BLaER1 treated with 17β-estradiol and CSF1 and Interleukin-3, amounts not matched to agents 10 nM and 100 nM (cell line): Measurements from ENCODE around the gene TCEANC2.
A peak's percentile ranks its signal among the peaks of the same experiment; 100 is the strongest.

Source experiments
- H3K27ac ChIP-seq, 11 experiments: shearing (Covaris generic); formaldehyde crosslinking; 2 replicates each; pipeline ENCODE4 v1.8.1; 2022
- H3K27me3 ChIP-seq, 11 experiments: shearing (Covaris generic); formaldehyde crosslinking; 2 replicates each; pipeline ENCODE4 v1.8.1; 2022
- H3K36me3 ChIP-seq, 11 experiments: shearing (Covaris generic); formaldehyde crosslinking; 2 replicates each; pipeline ENCODE4 v1.8.1; 2022
- H3K4me1 ChIP-seq, 10 experiments: shearing (Covaris generic); formaldehyde crosslinking; 2 replicates each; pipeline ENCODE4 v1.8.1; 2022
- H3K4me2 ChIP-seq, 11 experiments: shearing (Covaris generic); formaldehyde crosslinking; 2 replicates each; pipeline ENCODE4 v1.8.1; 2022
- H3K4me3 ChIP-seq, 10 experiments: shearing (Covaris generic); formaldehyde crosslinking; 2 replicates each; pipeline ENCODE4 v1.8.1; 2022
- H3K9ac ChIP-seq, 11 experiments: shearing (Covaris generic); formaldehyde crosslinking; 2 replicates each; pipeline ENCODE4 v1.8.1; 2022
- H3K9me3 ChIP-seq, 11 experiments: shearing (Covaris generic); formaldehyde crosslinking; replicated peaks in 1 of 11; 2 replicates each; pipeline ENCODE4 v1.8.1; 2022
- H4K20me1 ChIP-seq, 11 experiments: shearing (Covaris generic); formaldehyde crosslinking; 2 replicates each; pipeline ENCODE4 v1.8.1; 2022
- Cebpa-rat ChIP-seq, 11 experiments: shearing (Covaris generic); IDR thresholded peaks; 2 replicates each; pipeline ENCODE4 v1.8.1; 2022

Gene TCEANC2

GRCh38 chr1:54114001-54114400 lies 60.6 kb downstream of the TCEANC2 start:
- Histone ChIP-seq H3K36me3 (no peaks in the 10 kb centered on the region), H3K9ac (no peak overlapping the region), H4K20me1 (no peaks in the 10 kb centered on the region; a peak in 1 of 22 replicates), H3K4me2 (no peak overlapping the region), H3K27me3 (no peaks in the 10 kb centered on the region), H3K4me1 (peaks cover 0 to 5% (median 0%) of the 10 kb centered on the region in 10 experiments; a peak in 2 of 20 replicates), H3K27ac (no peak overlapping the region), H3K9me3 (no peaks in the 10 kb centered on the region), H3K4me3 (no peak overlapping the region)
- TF ChIP-seq Cebpa-rat (IDR thresholded peaks at IDR 0.05), result no peak

- H3K9me3 ChIP-seq, result no peaks in the 10 kb centered on the region
- H3K27me3 ChIP-seq, result no peaks in the 10 kb centered on the region
- no peak overlapping the region for H3K9ac ChIP-seq
- H3K4me3 ChIP-seq, result no peak overlapping the region
- H3K4me2 ChIP-seq, result no peak overlapping the region
- TF ChIP-seq Cebpa-rat (IDR thresholded peaks at IDR 0.05), result no peak
- no peaks in the 10 kb centered on the region for H3K36me3 ChIP-seq
- no peaks in the 10 kb centered on the region; a peak in 1 of 22 replicates for H4K20me1 ChIP-seq
- no peak overlapping the region for H3K27ac ChIP-seq
- peaks cover 0 to 5% (median 0%) of the 10 kb centered on the region in 10 experiments; a peak in 2 of 20 replicates for H3K4me1 ChIP-seq
Measured at GRCh38 chr1:54114955-54115354, 61.5 kb downstream of the TCEANC2 start.

GRCh38 chr1:54115520-54115919 lies 62.1 kb downstream of the TCEANC2 start:
- no peak overlapping the region for H3K4me3 ChIP-seq
- no peak for TF ChIP-seq Cebpa-rat (IDR thresholded peaks at IDR 0.05)
- H3K36me3 ChIP-seq, result no peaks in the 10 kb centered on the region
- H3K9ac ChIP-seq, result no peak overlapping the region
- H3K27ac ChIP-seq, result no peak overlapping the region
- H4K20me1 ChIP-seq, result no peaks in the 10 kb centered on the region; a peak in 1 of 22 replicates
- no peaks in the 10 kb centered on the region for H3K9me3 ChIP-seq
- H3K4me1 ChIP-seq, result peaks cover 0 to 5% (median 0%) of the 10 kb centered on the region in 10 experiments; a peak in 2 of 20 replicates
- H3K4me2 ChIP-seq, result no peak overlapping the region
- H3K27me3 ChIP-seq, result no peaks in the 10 kb centered on the region

GRCh38 chr1:54117815-54118563 lies 64.6 kb downstream of the TCEANC2 start:
- no peak overlapping the region for H3K4me2 ChIP-seq
- H3K36me3 ChIP-seq, result no peaks in the 10 kb centered on the region
- H3K9me3 ChIP-seq, result no peaks in the 10 kb centered on the region
- H3K27me3 ChIP-seq, result peaks cover 0 to 11% (median 0%) of the 10 kb centered on the region in 11 experiments; a peak in 6 of 22 replicates
- TF ChIP-seq Cebpa-rat (IDR thresholded peaks at IDR 0.05), result no peak
- H3K9ac ChIP-seq, result no peak overlapping the region
- no peak overlapping the region for H3K27ac ChIP-seq
- H3K4me1 ChIP-seq, result peaks cover 0 to 6% (median 5%) of the 10 kb centered on the region in 10 experiments; a peak in 9 of 20 replicates
- no peaks in the 10 kb centered on the region; a peak in 1 of 22 replicates for H4K20me1 ChIP-seq
- no peak overlapping the region for H3K4me3 ChIP-seq

GRCh38 chr1:54118704-54119103 lies 65.3 kb downstream of the TCEANC2 start:
- Histone ChIP-seq H3K4me3 (no peak overlapping the region), H3K27ac (no peak overlapping the region), H3K36me3 (no peaks in the 10 kb centered on the region), H3K27me3 (peaks cover 0 to 11% (median 0%) of the 10 kb centered on the region in 11 experiments; a peak in 6 of 22 replicates), H3K4me1 (peaks cover 0 to 6% (median 5%) of the 10 kb centered on the region in 10 experiments; a peak in 9 of 20 replicates), H3K9ac (no peak overlapping the region), H3K9me3 (no peaks in the 10 kb centered on the region), H4K20me1 (no peaks in the 10 kb centered on the region; a peak in 1 of 22 replicates), H3K4me2 (no peak overlapping the region)
- no peak for TF ChIP-seq Cebpa-rat (IDR thresholded peaks at IDR 0.05)

GRCh38 chr1:54120018-54120697 lies 66.8 kb downstream of the TCEANC2 start:
- H3K4me3 ChIP-seq, result no peak overlapping the region
- no peaks in the 10 kb centered on the region; a peak in 1 of 22 replicates for H4K20me1 ChIP-seq
- no peak overlapping the region for H3K9ac ChIP-seq
- H3K36me3 ChIP-seq, result no peaks in the 10 kb centered on the region
- H3K9me3 ChIP-seq, result no peaks in the 10 kb centered on the region
- TF ChIP-seq Cebpa-rat (IDR thresholded peaks at IDR 0.05), result no peak
- H3K27me3 ChIP-seq, result peaks cover 0 to 11% (median 0%) of the 10 kb centered on the region in 11 experiments; a peak in 6 of 22 replicates
- peaks cover 0 to 8% (median 5%) of the 10 kb centered on the region in 10 experiments; a peak in 10 of 20 replicates for H3K4me1 ChIP-seq
- H3K27ac ChIP-seq, result no peak overlapping the region
- H3K4me2 ChIP-seq, result no peak overlapping the region

GRCh38 chr1:54120698-54121481 lies 67.5 kb downstream of the TCEANC2 start:
- Histone ChIP-seq H3K4me1 (peaks cover 0 to 15% (median 5%) of the 10 kb centered on the region in 10 experiments; a peak in 10 of 20 replicates), H3K4me2 (peak overlapping the region; percentile 44 to 81 (median 60)), H4K20me1 (no peaks in the 10 kb centered on the region; a peak in 1 of 22 replicates), H3K9ac (peak overlapping the region in 5 of 11 experiments; percentile 2 to 19 (median 15); a peak in 3 of 22 replicates), H3K9me3 (no peaks in the 10 kb centered on the region), H3K27ac (no peak overlapping the region), H3K4me3 (0 out of 20 replicates have a peak overlapping the region, but pooled peaks of 1 of the 10 experiments have one; percentile 31), H3K27me3 (peaks cover 0 to 11% (median 0%) of the 10 kb centered on the region in 11 experiments; a peak in 6 of 22 replicates), H3K36me3 (no peaks in the 10 kb centered on the region)
- TF ChIP-seq Cebpa-rat (IDR thresholded peaks at IDR 0.05), result no peak

- Histone ChIP-seq H3K36me3 (no peaks in the 10 kb centered on the region), H3K27me3 (peaks cover 0 to 11% (median 0%) of the 10 kb centered on the region in 11 experiments; a peak in 6 of 22 replicates), H3K4me2 (peak overlapping the region; percentile 44 to 81 (median 60)), H3K4me3 (peak overlapping the region in 2 of 10 experiments; percentile 26 to 31; a peak in 1 of 20 replicates), H3K27ac (no peak overlapping the region), H3K4me1 (peaks cover 0 to 16% (median 5%) of the 10 kb centered on the region in 10 experiments; a peak in 10 of 20 replicates), H4K20me1 (no peaks in the 10 kb centered on the region; a peak in 1 of 22 replicates), H3K9me3 (no peaks in the 10 kb centered on the region), H3K9ac (peak overlapping the region in 7 of 11 experiments; percentile 2 to 33 (median 18); a peak in 4 of 22 replicates)
- no peak for TF ChIP-seq Cebpa-rat (IDR thresholded peaks at IDR 0.05)
Measured at GRCh38 chr1:54121482-54122134, 68.2 kb downstream of the TCEANC2 start.
